ENCODE data around the gene KRT12. TPM values are rescaled to one million over a fixed set of nuclear protein-coding genes. Genes with fewer than 3 reads are reported as not detected.

Gene KRT12
- total RNA-seq, 1 donor from 2014 or later = not detected

DNA sequence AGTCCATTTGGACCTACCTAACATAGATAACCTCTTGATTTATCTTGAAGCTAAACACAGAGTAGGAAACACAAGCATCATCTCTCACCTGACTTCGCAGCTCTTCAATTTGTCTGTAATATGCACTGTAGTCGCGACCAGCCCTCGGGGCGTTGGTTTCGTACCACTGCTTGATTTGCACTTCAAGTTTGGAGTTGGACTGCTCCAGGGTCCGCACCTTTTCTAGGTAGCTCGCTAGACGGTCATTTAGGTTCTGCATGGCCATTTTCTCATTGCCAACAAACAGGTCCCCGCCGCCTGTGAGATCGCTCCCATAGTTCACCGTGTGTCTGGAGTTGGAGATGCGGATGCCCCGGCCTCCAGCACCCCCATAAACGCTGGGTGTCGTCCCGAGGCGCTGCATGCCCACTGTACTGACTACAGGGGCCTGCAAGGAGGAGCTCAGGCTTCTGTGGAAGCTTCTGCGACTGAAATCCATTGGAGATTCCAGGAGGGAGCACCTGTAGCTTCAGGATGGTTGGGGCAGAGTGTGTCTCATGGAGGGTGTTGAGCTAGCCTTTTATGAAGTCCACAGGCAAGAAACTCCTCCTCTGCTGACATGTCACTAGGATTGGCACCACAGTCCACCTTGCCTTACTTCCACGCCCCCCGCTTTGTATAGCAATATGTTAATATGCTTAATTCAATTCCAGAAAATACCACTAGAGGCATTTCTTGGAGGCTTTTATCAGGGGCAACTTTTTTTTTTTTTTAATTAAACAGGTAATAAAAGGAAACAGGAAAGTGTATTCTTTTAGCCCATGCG is 17.9 kb upstream of the KRT12 start, which contains the start of gene KRT20:
Gene KRT20, minus strand, starts transcription at position 535 of the 805 bp plus-strand sequence. Its CDS starts 57 bp downstream, at position 478.
- Mint-ChIP-seq H3K9me3 (ENCODE audit: unreplicated experiment) (no peaks in the 10 kb centered on the region), H3K4me3 (ENCODE audit: unreplicated experiment) (no peak within 1 kb of the TSS), H3K27me3 (ENCODE audit: unreplicated experiment) (peaks cover 2% of the 10 kb centered on the region), H3K36me3 (ENCODE audit: unreplicated experiment) (no peaks in the 10 kb centered on the region), H3K27ac (ENCODE audit: unreplicated experiment) (no peak within 1 kb of the TSS), H3K4me1 (ENCODE audit: low read depth, unreplicated experiment) (no peaks in the 10 kb centered on the region)
- no peak for DNase-seq
- TF ChIP-seq, protein P1, sequence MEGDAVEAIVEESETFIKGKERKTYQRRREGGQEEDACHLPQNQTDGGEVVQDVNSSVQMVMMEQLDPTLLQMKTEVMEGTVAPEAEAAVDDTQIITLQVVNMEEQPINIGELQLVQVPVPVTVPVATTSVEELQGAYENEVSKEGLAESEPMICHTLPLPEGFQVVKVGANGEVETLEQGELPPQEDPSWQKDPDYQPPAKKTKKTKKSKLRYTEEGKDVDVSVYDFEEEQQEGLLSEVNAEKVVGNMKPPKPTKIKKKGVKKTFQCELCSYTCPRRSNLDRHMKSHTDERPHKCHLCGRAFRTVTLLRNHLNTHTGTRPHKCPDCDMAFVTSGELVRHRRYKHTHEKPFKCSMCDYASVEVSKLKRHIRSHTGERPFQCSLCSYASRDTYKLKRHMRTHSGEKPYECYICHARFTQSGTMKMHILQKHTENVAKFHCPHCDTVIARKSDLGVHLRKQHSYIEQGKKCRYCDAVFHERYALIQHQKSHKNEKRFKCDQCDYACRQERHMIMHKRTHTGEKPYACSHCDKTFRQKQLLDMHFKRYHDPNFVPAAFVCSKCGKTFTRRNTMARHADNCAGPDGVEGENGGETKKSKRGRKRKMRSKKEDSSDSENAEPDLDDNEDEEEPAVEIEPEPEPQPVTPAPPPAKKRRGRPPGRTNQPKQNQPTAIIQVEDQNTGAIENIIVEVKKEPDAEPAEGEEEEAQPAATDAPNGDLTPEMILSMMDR (IDR thresholded peaks at IDR 0.05; ENCODE audit: partially characterized antibody, unreplicated experiment) = peak; percentile 48

DNA sequence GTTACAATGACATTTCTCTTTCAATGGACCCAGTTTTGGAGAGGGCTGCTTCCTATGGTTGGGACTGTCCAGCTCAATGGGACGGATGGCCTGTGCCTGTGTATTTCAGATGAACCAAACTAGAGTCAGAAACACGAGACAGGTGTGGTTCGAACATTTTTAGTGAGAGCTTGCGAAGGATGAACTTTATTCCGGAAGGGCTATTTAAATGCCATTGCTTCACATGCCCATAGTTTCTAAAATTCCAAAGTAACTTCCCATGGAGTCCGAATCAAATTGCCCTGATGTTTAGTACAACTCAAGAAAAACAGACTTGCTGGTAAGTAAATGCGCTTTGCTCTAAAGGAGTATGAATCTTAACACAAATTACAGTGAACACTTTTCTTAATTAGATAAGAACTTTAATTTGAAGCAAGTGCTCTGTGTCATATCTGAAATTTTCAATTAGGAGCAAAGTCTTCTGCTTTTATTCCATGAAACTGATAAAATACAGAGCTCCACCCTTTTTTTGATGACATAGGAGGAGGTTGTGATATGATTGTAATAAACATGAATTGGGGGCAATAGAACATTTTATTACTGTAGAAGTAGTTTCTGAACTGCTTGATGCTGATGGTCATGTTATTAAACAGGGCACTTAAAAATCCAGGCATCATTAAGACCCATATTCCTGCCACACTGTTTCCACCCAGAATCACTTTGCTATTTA is 16.8 kb upstream of the KRT12 start:
- H3K9me3 Mint-ChIP-seq (ENCODE audit: unreplicated experiment) = no peaks in the 10 kb centered on the region

DNA sequence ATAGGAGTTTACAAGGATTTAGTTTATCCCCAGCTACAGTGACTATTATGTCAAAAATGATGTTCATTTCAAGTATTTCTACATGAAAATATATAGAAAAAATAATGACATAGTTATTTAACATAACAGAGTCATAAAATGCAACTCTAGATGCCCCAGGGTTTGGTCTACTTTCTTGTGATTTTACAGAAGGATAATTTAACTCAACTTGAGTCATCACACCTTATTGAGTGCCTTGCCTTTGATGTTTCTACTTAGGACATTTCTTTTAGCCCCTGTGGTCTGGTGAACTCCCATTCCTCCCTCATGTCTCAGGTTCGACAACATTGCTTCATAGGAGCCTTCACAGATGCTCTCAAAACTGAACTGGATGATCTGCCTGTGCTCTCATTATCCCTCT is 16.0 kb upstream of the KRT12 start:
- Mint-ChIP-seq H3K27me3 (ENCODE audit: unreplicated experiment) (peaks cover 2% of the 10 kb centered on the region), H3K27ac (ENCODE audit: unreplicated experiment) (no peak overlapping the region), H3K4me1 (ENCODE audit: low read depth, unreplicated experiment) (no peaks in the 10 kb centered on the region)

More for the DNA sequence above, 16.8 kb upstream of the KRT12 start:
- no peaks in the 10 kb centered on the region for H3K36me3 Mint-ChIP-seq (ENCODE audit: unreplicated experiment)
- no peak overlapping the region for H3K4me3 Mint-ChIP-seq (ENCODE audit: unreplicated experiment)
- H3K4me1 Mint-ChIP-seq (ENCODE audit: low read depth, unreplicated experiment) = no peaks in the 10 kb centered on the region
- peaks cover 2% of the 10 kb centered on the region for H3K27me3 Mint-ChIP-seq (ENCODE audit: unreplicated experiment)
- DNase-seq = no peak
- no peak overlapping the region for H3K27ac Mint-ChIP-seq (ENCODE audit: unreplicated experiment)
- TF ChIP-seq, protein P1 (IDR thresholded peaks at IDR 0.05; ENCODE audit: partially characterized antibody, unreplicated experiment) = no peak

DNA sequence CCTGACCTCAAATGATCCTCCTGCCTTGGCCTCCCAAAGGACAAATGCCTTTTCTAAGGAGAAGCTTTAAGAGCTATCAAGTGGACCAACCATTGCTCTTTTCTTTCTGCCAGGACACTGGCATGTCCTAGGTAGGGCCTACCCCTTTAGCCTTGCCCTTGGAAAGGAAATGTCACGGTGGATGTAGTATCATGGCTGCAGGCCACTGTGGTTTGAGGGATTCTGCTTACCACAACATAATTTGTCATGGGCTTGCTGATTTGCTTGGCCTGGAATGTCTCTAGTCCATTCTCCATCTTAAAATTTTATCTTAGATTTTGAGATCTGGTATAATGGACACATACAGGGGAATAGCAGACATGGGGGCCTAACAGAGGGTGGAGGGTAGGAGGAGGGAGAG is 12.0 kb upstream of the KRT12 start:
- H3K9me3 Mint-ChIP-seq (ENCODE audit: unreplicated experiment) = peaks cover 2% of the 10 kb centered on the region
- H3K4me3 Mint-ChIP-seq (ENCODE audit: unreplicated experiment) = no peak overlapping the region
- TF ChIP-seq, protein P1 (IDR thresholded peaks at IDR 0.05; ENCODE audit: partially characterized antibody, unreplicated experiment) = no peak
- H3K27ac Mint-ChIP-seq (ENCODE audit: unreplicated experiment) = no peak overlapping the region
- H3K27me3 Mint-ChIP-seq (ENCODE audit: unreplicated experiment) = no peaks in the 10 kb centered on the region
- peaks cover 2% of the 10 kb centered on the region for H3K4me1 Mint-ChIP-seq (ENCODE audit: low read depth, unreplicated experiment)
- no peak for DNase-seq
- H3K36me3 Mint-ChIP-seq (ENCODE audit: unreplicated experiment) = no peaks in the 10 kb centered on the region

More for the DNA sequence above, 16.0 kb upstream of the KRT12 start:
- H3K36me3 Mint-ChIP-seq (ENCODE audit: unreplicated experiment) = no peaks in the 10 kb centered on the region
- no peaks in the 10 kb centered on the region for H3K9me3 Mint-ChIP-seq (ENCODE audit: unreplicated experiment)
- no peak for DNase-seq
- no peak overlapping the region for H3K4me3 Mint-ChIP-seq (ENCODE audit: unreplicated experiment)
- TF ChIP-seq, protein P1 (IDR thresholded peaks at IDR 0.05; ENCODE audit: partially characterized antibody, unreplicated experiment) = no peak

DNA sequence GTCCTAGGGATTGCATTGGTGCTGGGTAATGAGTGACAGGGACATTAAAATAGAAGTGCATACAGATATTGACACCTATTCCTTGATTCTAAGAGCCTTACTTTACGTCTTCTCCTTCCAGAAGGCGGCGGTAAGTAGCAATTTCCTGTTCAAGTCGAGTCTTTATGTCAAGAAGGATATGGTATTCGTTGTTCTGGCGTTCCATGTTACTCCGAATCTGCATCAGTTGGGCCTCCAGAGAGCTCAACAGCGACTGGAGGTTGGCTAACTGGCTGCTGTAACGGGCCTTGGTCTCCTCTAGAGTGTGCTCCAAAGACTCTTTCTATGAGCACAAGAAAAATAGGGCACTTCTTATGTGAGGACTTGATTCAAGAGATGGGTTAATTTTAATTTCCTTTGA is 11.0 kb upstream of the KRT12 start:
- Mint-ChIP-seq H3K36me3 (ENCODE audit: unreplicated experiment) (no peaks in the 10 kb centered on the region), H3K4me3 (ENCODE audit: unreplicated experiment) (no peak overlapping the region)
- TF ChIP-seq, protein P1 (IDR thresholded peaks at IDR 0.05; ENCODE audit: partially characterized antibody, unreplicated experiment) = no peak

More for the DNA sequence above, 11.0 kb upstream of the KRT12 start:
- peaks cover 2% of the 10 kb centered on the region for H3K4me1 Mint-ChIP-seq (ENCODE audit: low read depth, unreplicated experiment)
- DNase-seq = no peak
- peaks cover 2% of the 10 kb centered on the region for H3K9me3 Mint-ChIP-seq (ENCODE audit: unreplicated experiment)
- no peak overlapping the region for H3K27ac Mint-ChIP-seq (ENCODE audit: unreplicated experiment)
- no peaks in the 10 kb centered on the region for H3K27me3 Mint-ChIP-seq (ENCODE audit: unreplicated experiment)

All from glutamatergic neuron (in vitro differentiated cells).